IPS-11a (cell line): ENCODE data around the gene CD300A.

ENCODE experiments used
- H3K4me3 ChIP-seq: one replicate; pipeline ENCODE4 v1.5.1; 2013; ENCODE audit warnings: low read depth, low read length, control low read depth

Gene CD300A

GRCh38 chr17:74466111-74466827 is at the start of gene CD300A:
CD300A (plus strand) TSS chr17:74466634; CDS start chr17:74466704, 70 bp downstream.
- H3K4me3 ChIP-seq: no peak within 1 kb of the TSS

GRCh38 chr17:74417178-74418045 is 49.0 kb upstream of the CD300A start:
- no peak overlapping the region for H3K4me3 ChIP-seq

- H3K4me3 ChIP-seq: no peak overlapping the region
Observed at GRCh38 chr17:74419928-74420411, 46.5 kb upstream of the CD300A start.

- H3K4me3 ChIP-seq: no peak overlapping the region
Observed at GRCh38 chr17:74424117-74424516, 42.3 kb upstream of the CD300A start.

GRCh38 chr17:74424657-74425056 is 41.8 kb upstream of the CD300A start:
- H3K4me3 ChIP-seq: no peak overlapping the region

- no peak overlapping the region for H3K4me3 ChIP-seq
Observed at GRCh38 chr17:74426551-74427047, 39.8 kb upstream of the CD300A start.

GRCh38 chr17:74427048-74427762 is 39.2 kb upstream of the CD300A start:
- H3K4me3 ChIP-seq: no peak overlapping the region

- no peak overlapping the region for H3K4me3 ChIP-seq
Observed at GRCh38 chr17:74427763-74428153, 38.7 kb upstream of the CD300A start.

- H3K4me3 ChIP-seq: peak overlapping the region; percentile 78
Observed at GRCh38 chr17:74429604-74430384, 36.6 kb upstream of the CD300A start.

GRCh38 chr17:74430385-74430705 is 36.1 kb upstream of the CD300A start:
- H3K4me3 ChIP-seq: peak overlapping the region; percentile 78

- H3K4me3 ChIP-seq: peak overlapping the region; percentile 78
Observed at GRCh38 chr17:74430706-74431567, 35.5 kb upstream of the CD300A start.

GRCh38 chr17:74431568-74432423 is 34.6 kb upstream of the CD300A start, which contains the start of gene GPRC5C:
GPRC5C (plus strand) TSS chr17:74432088; CDS start chr17:74439777, 7,689 bp downstream.
- H3K4me3 ChIP-seq: peak within 1 kb of the TSS; percentile 78

- peak overlapping the region; percentile 78 for H3K4me3 ChIP-seq
Observed at GRCh38 chr17:74432424-74432690, 34.1 kb upstream of the CD300A start.

GRCh38 chr17:74432766-74433391 is 33.6 kb upstream of the CD300A start:
- H3K4me3 ChIP-seq: peak overlapping the region; percentile 78

GRCh38 chr17:74433421-74434121 is 32.9 kb upstream of the CD300A start:
- H3K4me3 ChIP-seq: peak overlapping the region; percentile 24

GRCh38 chr17:74435775-74436359 is 30.6 kb upstream of the CD300A start:
- no peak overlapping the region for H3K4me3 ChIP-seq

- H3K4me3 ChIP-seq: no peak overlapping the region
Observed at GRCh38 chr17:74437702-74438101, 28.7 kb upstream of the CD300A start.
